Ovary (tissue), 3 donors: Measurements from ENCODE around the gene PLS1.

ENCODE experiments used
- CTCF ChIP-seq, 3 donors: fragments of 450-650 bp in 2 of 3; fragments of 200-600 bp in 1 of 3; IDR thresholded peaks; one replicate each; pipeline versions ENCODE4 v1.5.1 to v1.8.0; 2016 to 2022; ENCODE audit warnings: antibody characterized with exemption in 3 of 3, mild to moderate bottlenecking in 1 of 3
- EP300 ChIP-seq: sonication (generic); formaldehyde crosslinking; IDR thresholded peaks from one replicate; pipeline ENCODE4 v1.6.1; 2017; ENCODE audit warnings: antibody characterized with exemption
- POLR2A ChIP-seq: fragments of 450-650 bp; IDR thresholded peaks from one replicate; pipeline ENCODE4 v1.6.1; 2017; ENCODE audit warnings: antibody characterized with exemption, mild to moderate bottlenecking, moderate library complexity
- donor health status: DM: no; HTN: no; CAD: no.

GRCh38 chr3:142560118-142560517 is 36.1 kb upstream of the PLS1 start:
- TF ChIP-seq CTCF (IDR thresholded peaks at IDR 0.05) (no peak), EP300 (no peak), POLR2A (no peak)
